ENCODE data around the gene SIGMAR1.

SIGMAR1 gene

DNA sequence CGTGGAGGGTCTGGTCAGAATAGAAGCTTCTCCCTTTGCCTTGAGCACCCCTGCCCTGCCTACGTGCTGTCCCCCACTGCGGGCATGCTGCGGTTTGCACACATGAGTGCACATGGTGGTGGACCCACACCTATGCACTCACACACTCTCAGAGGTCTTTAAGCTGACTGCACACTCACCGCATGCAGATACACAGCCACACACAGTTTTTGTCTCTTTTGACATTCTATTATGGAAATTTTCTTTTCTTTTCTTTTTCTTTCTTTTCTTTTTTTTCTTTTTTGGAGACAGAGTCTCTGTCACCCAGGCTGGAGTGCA, 8.1 kb downstream of the SIGMAR1 start:
- DNase-seq = no peak

DNA sequence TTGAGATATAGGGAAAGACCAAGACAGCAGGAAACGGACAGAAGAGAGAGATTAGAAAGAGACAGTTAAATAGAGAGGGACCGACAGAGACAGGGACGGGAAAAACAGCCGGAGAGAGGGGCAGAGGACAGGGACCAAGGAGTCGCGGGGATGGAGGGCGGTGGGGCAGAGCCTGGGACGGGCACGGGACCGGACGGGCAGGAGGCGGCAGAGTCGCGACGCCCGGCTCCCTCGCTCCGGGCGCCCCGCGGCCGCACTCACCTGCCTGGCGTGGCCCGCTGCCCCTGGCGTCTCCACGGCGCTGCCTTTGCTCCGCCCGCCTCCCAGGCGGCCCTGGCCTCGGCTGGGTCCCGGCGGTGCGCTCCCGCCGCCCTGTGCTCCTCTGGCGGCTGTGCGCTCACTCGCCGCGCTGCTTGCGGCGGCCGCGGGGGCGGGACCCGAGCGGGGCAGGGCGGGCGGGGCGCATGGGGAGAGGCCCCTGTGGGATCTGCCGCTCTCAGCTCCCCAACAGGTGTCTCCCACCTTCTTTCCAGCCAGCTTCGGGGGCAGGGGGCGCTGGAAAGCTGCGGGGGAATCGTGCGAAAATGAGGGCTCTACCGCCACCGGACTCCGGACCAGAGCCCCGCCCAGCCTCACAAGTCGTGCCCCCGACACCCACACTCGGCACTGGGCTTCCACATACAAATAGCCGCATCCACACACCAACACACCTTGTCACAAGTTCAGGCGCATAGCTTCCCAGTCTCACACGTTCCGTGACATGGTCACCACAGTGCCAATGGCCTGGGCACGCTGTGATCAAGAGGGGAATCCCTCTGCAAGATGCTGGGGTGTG, 8.7 kb downstream of the SIGMAR1 start, which contains the start of gene ARID3C:
TSS of gene ARID3C (minus strand) at position 411 of the 835 bp plus-strand sequence. CDS start 1,052 bp downstream, outside the sequence.
- DNase-seq = peak; percentile 73

DNA sequence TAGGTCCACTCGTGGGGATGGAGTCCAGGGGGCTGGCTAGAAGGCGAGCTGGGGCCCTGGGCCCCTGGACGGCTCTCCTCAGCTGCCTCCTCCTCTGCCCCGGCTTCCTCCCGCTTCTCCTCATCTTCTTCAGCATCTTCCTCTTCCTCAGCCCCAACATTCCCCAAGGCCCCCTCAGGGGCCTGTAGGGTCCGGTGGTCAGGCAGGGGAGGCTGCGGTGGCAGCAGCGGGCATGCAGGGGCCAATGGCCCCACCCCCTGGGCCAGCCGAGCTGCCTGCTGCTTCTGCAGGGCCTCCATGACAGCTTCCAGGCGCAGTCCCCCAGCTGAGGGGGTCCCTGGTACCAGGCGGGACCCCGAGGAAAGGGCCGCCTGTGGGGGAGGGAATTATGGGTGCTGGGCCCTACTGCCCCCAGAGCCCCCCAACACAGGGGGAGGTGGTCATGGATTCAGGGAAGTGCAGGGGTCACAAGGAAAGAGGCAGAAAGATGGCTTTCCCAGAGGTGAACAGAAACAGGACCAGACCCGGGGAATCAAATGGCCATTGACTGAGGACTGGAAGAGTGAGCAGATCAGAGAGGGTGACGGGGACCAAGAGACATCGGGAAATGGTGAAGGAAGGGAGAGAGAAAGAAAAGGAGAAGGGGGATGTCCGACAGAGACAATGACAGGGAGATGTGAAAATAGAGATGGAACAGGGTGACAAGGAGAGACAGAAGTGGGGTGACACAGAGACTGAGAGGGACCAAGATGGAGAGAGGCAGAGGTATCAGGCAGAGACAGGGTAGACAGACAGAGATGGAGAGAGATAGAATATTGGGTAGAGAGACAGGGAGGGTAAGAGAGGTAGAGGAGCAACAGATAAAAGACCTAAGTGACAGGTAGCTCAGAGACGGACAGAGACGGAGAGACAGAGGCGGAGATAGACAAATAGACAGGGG, 9.6 kb downstream of the SIGMAR1 start:
- DNase-seq = no peak

DNA sequence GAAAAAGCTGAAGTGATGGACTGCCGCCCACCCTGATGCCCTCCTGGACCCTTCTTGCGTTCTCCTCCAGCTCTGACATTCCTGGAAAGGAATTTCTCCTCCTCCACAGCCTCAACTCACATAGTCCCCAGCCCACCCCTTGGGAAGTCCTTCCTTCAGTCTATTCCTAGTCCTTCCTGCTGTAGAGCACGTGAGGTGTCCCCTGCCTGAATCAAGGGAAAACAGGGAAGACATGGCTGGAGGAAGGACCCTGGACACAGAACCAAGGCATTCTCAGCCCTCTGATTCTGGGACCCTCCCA, 12.5 kb downstream of the SIGMAR1 start:
- DNase-seq = no peak

DNA sequence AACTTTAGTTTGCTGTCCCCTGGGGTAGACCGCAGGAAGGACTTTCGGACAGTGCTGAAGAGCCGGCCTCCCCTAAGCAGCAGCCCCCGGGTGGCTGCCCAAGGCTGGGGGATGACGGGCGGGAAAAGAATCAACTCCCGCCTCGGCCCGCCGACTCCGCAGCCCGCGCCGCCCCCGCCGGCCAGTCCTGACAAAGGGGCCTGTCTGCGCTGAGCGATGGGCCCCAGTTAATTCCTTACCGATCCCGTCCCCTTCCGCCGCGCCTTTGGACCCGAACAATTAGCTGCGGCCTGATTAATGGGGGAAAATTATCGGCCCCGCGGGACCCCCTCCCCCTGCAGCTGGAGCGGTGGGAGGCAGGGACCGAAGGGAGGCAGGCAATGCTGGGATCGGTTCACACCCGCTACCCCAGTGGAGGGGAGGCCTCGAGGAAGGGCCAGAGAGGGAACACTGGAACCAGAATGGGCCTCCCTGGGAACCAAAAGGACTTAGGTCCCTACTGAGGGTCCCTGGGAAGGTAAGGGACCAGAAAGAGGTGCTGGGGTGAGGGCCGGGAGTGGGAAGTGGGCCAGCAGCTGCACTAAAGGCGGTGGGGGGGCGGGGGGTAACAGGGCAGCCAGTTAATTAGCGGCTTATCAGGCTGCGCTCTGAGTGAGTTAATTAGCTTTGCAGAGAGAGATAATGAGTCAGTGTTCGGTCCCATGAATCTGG, 13.0 kb downstream of the SIGMAR1 start:
- DNase-seq = no peak

DNA sequence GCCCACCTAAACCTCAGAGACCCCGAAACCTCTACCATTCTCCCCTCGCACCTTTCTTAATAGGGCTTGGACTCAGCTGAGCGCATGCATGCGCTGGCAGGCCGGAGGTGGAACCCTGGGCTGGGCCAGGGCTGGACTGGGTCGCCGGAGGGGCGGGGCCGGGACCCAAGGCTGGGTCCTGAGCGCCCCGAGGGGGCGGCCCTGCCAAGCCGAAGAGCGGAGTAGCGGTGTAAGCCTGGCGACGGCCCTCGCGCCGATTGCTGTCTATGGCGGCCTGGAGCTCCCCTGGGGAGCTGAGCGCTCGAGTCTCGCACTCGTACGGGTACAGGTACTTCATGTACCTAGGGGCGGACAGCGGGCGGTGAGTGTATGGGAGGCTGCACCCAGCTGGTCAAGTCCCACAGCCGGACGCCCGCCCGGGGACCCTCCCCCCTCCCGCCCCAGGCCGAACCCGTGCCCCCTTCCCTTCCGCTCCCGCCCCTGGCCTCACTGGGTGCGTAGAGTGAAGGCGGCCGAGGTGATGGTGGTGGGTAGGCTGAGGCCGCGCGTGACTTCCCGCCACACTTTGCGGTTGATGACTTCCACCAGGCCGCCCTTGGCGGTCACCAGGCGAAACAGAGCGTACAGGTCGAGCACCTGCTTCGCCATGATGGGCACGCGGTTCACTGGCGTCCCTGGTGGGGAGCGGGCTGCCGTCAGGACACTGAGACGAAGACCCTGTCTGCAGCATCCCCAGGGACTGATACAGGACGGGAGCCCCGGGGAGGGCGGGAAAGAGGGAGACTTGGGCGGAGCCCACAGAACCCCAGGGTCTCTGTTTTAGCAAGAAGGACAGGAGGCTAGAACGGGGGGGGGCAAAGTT, 14.0 kb downstream of the SIGMAR1 start:
- no peak for DNase-seq

DNA sequence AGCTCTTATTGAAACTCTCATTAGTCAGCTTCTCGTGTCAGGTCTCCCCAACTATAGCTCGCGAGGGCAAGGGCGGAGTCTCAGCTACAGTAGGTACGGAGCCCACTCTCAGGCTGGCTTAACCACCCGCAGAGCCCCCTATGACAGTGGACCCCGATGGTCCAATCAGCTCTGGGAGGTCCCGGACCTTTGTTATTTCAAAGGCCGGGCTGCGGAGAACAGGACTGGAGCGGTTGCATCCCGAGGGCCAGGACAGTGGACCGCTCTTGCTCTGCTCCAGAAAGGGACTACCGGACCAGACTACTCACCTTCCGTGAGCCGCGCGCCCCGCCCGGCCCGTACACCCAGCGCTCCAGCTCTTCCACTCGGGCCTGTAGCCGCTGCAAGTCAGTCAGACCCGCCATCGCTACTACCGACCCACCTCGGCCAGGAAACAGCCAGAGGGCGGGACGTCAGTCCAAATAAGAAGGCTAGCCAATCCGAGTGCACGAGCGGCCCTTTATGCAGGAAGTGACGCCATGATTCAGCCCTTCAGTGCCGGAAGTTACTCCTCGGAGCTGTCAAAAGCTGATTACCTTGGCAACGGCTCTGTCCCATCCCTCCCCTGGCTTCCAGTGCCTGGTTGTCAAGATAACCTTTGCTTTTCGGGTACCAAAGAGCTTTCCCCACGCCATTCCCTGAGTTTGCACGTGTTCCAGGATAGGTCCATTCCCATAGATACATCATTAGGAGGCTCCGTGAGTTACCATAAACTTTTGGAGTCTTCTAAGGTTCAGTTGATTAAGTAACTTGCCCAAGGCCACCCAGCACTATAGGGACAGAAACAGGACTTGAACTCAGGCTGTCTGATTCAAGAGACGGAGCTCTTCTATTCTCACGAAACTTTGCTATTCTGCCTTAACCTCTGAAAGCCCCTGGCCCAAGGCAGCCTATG, 17.3 kb downstream of the SIGMAR1 start, which contains the start of gene DCTN3:
TSS of gene DCTN3 (minus strand) at position 435 of the 934 bp plus-strand sequence. CDS start at position 404, 31 bp downstream.
- DNase-seq = peak; percentile 89

DNA sequence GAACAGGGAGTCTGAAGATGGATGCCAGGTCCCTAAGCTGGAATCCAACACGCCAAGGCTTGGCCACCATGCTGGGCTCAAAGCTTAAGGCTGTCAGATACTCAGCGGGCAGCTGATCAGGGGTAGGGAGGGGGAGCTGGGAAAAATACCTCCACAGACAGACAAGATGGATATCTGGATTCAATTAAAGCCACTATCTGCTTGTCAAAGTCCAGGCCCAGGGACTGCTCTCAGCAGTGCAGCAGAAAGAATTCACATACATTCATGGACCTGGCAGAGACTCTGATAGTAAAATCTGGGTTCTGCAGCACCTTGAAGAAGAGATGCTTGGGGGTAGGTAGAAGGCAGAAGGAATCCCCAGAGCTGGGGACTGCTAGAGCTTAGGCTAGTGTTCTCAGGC, 22.5 kb downstream of the SIGMAR1 start:
- DNase-seq = no peak

DNA sequence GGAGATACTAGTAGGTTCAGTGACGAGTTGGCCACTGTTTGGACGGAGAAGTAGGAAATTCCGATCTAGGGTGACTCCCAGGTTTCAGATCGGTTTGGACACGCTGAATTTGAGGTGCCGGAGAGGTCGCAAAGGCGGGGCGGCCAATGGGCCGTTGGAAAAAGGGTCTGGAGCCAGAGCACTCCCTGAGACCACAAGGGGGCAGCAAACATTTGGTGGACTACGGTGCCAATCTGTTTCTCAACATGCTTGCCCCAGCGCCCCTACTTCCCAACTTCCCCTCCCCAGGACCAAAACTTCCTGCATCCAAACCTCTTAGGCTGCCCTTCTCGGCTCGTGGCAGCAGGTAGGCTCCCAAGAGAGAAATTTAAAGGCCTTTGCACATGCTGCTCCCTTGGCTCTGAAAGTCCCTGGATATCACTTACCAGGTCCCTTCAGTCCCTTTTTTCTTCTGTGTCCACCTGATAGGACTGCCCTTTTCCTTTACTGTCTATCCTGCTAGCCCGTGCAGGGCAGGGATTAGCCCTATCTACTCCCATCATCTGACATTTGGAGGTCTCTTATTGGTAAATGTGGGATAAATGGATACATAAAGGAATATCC, 24.7 kb downstream of the SIGMAR1 start:
- DNase-seq = peak; percentile 84

DNA sequence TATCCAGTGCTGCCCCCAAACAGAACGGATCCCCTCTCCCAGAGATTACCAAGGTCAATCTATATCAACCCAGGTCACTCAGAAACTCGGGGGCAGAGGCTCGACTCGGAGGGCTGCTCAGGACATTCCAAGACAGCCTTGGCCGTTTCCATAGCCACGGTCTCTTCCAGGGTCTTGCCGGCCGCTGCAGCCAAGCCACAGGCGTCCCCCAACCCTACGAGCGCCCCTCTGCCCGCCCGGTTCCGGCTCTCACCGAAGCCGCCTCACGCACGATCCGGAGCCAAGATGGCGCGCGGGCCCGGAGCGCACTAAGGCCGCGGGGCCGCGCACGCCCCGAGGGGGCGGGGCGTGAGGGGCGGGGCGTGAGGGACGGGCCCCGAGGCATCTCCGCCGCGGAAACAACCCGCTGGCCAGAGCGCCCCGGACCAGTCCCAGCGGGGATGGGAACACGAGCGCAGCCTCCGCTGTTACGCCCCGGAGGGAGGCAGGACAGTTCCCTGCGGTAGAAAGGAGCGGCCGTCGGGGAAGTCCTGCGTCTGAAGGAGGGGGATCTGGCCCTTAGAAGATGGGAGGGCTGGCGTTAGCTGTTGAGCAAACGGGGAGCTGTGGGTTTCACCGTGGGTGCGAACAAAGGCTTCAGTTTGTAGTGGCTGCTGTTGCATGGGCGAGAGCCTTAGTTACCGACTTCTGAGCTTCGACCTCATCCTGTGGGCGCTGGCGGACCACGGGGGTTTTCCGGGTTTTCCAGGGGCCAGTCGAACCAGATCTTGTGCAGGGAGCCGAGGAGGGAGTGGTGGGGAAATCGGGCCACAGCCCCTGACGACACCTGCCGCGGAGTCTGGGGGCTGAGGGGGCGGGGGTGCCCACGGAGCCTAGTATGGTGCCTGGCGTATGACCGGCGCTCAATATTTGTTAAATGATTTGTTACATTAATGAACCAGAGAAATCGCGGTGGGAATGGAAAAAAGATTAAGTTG, 25.5 kb downstream of the SIGMAR1 start, which contains the start of gene RPP25L:
TSS of gene RPP25L (minus strand) at position 287 of the 977 bp plus-strand sequence. CDS start 801 bp downstream, outside the sequence.
- peak; percentile 93 for DNase-seq

DNA sequence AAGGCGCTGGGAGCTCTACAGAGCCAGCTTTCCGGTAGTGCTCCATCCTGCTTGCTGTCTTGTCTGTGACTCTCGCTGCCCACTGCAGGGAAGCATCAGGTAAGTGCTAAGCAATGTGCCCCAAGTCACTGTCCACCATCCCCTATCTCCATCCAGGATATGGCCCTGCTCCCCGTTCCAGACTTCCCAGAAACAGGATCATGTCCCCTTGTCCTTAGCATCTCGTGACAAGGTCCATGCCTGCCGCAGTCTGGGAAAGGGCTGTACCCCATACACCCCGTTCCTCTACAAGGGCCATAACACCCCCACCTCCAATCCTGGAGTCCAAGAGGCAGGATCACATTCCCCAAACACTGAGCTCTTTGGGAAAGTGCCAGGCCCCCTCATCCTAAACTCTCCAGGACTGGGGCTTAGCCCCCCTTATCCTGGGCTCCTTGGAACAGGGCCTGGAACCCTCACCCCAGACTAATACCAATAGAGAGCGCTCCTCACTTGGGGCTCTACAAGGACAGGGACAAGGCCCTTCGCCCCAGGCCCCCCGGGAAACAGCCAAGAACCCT, 26.3 kb downstream of the SIGMAR1 start:
- DNase-seq = no peak

DNA sequence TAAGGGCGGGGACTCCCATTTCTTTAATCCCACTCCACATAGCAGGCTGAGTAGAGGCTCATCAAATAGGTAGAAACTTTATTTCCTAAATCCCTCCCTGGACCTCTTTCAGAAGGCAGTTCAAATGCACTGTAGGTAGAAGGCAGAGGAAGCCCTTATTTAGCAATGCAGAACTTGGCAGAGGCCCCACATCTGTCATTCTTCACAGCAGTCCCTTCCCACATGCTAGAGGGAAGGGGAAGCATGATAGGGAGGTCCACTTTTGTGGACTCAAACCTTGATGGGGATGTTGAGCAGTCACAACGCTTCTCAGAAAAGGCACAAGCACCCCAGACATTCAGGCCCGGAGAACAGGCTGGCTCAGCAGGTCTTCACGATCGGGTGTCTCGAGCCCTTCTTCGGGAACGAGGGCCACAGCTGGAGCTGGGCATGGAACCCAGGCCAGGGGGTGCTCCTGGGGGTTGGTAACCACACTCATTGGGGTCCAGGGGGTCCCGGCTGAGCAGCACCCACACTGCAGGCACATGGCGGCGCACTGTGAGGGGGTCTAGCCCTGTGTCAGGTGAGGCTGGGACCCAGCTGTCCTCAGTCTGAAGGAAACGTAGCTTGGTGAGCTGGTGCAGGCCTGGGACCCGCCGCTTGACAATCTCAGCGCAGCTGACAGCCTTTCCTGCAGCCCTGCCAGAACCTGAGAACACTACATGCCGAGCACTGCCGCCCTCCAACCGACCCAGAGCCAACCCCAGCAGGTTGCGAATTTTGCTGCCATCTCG, 27.0 kb downstream of the SIGMAR1 start:
- no peak for DNase-seq

DNA sequence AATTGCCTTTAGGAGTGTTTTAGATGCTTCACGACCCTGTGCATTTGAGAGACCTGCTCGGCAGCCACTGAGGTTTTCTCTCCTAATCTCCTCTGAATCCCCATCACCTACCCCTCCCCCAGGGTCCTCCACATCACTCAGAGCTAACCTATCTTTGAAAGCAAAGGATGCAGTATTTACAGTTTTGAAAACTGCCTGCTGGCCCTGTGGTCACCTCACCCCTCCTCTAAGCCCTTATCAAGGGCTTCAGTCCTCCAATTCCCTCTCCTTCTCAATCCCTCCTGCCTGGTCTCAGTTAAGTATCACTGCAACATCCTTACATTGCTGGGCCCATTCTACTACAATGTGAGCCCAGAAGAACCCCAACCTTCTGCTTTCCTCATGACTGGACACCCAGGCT, 30.3 kb downstream of the SIGMAR1 start:
- DNase-seq = no peak

DNA sequence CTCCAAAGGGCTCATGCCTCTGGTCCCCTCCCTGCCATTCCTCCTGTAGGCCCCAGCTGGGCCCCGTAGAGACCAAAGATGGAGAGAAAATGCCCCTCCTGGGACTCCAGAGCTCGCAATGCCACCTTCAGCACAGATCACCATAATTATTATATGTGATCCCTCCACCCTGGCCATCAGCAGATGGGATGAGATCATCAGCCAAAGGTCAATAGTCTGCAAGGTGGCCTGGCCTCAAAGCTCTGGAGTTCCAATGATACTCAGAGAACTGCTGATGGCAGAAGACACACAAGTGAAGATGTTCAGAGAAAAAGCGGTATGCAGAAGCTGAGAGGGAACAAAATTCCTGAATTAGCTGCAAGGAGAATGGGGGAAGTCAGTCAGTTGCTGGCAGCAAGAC, 30.7 kb downstream of the SIGMAR1 start:
- DNase-seq = no peak

DNA sequence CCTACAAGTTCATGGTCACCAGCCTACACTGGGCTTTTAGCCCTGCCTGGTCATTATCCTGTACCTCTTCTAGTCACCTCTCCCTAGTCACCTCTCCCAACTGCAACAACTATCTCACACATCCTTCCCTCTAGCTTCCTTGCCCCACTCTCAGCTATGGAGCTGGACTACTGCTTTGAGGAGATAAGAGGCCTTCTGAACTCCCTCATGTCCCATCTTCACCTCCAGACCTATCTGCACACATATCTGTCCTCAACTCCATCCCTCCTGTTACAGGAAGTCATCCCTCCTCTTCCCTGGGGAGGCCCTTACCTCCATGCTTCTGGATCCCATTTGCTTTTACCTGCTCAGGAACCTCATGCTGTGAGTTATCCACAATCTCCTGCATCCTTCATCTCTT, 31.4 kb downstream of the SIGMAR1 start:
- DNase-seq = no peak

DNA sequence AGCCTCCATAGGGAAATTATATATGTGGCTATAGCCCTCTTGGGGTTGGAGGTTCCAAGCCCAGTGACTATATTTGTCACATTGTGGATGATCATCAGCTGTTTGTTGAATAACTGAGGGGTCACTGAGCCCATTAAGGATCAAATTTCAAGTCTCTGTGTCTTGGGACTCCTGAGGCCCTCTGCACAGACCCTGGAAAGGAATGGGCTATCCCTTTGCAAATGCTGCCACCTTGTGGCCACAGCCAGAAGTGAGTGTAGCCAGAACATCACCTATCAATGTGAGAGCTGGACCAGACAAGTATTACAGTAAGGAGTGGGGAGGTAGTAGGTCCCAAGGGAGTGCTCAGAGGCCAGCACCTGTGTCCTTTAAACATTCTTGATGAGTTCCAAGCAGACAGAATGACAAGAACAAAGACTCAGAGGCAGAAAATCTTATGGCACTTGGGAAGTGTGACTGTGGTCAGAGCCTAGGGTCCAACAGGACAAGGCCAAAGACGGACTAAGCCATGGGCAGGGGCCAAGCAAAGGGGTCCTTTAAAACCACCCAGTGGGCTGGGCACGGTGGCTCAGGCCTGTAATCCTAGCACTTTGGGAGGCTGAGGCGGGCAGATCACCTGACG, 33.9 kb downstream of the SIGMAR1 start:
- DNase-seq = peak; percentile 94

DNA sequence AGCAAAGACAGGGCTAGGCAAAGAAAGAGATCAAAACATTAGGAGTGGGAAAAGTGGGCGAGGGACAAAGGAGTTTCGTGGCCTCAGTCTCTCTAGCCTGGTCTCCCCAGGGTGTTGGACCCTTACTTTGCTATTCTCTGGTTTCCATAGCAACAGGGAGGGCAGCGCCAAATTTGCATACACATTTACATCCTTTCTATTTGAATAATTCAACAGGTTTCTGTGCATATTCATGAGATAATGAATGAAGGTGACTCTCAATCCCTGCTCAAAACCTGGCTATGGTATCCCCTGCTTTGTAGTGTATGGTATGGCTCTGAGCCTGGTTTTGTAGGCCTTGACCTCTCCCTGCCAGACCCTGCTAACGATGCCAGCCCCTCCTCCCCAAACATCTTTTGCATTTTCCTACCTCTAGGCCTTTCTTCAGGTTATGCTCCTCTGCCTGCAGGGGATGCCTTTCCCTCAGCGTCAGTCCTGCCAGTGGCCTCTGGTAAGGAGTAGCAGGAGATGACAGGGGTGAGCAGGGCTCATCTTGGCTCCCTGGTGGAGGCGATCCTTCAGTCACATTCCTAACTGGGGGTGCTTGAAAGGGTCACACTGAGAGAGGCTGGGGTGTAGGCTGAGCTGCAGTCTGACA, 35.5 kb downstream of the SIGMAR1 start:
- no peak for DNase-seq

All from activated CD8-positive, alpha-beta memory T cell treated with anti-CD3 and anti-CD28 coated beads, Interleukin-2, amount 50 U/mL, for 48 hours (primary cell).